H9 (cell line): Measurements from ENCODE around the gene TMEM190. TPM values are rescaled to one million over a fixed set of nuclear protein-coding genes. Genes with fewer than 3 reads are reported as not detected.

Experiments
- DNase-seq: peaks from one replicate; pipeline ENCODE4 v3.0.0-alpha.2; 2017
- H2AFZ ChIP-seq: one replicate; pipeline ENCODE4 v1.6.1; 2013; ENCODE audit warnings: mild to moderate bottlenecking, low read length, control low read depth, moderate library complexity
- H2AK5ac ChIP-seq: 2 replicates; pipeline ENCODE4 v1.6.1; 2013; ENCODE audit warnings: low read length, control low read depth, mixed read lengths; ENCODE audit not compliant: insufficient read length
- H2BK120ac ChIP-seq: one replicate; pipeline ENCODE4 v1.6.1; 2013; ENCODE audit warnings: low read depth, mild to moderate bottlenecking, low read length, control low read depth, inconsistent platforms; ENCODE audit not compliant: poor library complexity, severe bottlenecking
- H2BK12ac ChIP-seq: 2 replicates; pipeline ENCODE4 v1.6.1; 2013; ENCODE audit warnings: low read length, control low read depth, mixed read lengths, low read depth; ENCODE audit not compliant: insufficient read length
- H2BK15ac ChIP-seq: 2 replicates; pipeline ENCODE4 v1.6.1; 2013; ENCODE audit warnings: low read depth, low read length, control low read depth
- H2BK20ac ChIP-seq: one replicate; pipeline ENCODE4 v1.6.1; 2013; ENCODE audit warnings: low read depth, mild to moderate bottlenecking, low read length, control low read depth, inconsistent platforms; ENCODE audit not compliant: poor library complexity, severe bottlenecking
- H2BK5ac ChIP-seq: 2 replicates; pipeline ENCODE4 v1.6.1; 2013; ENCODE audit warnings: low read length, control low read depth, mixed read lengths; ENCODE audit not compliant: insufficient read length
- H3K14ac ChIP-seq: 2 replicates; pipeline ENCODE4 v1.6.1; 2013; ENCODE audit warnings: low read length, control low read depth; ENCODE audit not compliant: insufficient read depth
- H3K18ac ChIP-seq: 2 replicates; pipeline ENCODE4 v1.6.1; 2013; ENCODE audit warnings: low read depth, mild to moderate bottlenecking, mixed read lengths, low read length, control low read depth; ENCODE audit not compliant: insufficient read length
- H3K23ac ChIP-seq: 2 replicates; pipeline ENCODE4 v1.6.1; 2013; ENCODE audit warnings: low read length, control low read depth, mixed read lengths, low read depth; ENCODE audit not compliant: insufficient read length
- H3K23me2 ChIP-seq: 2 replicates; pipeline ENCODE4 v1.6.1; 2013; ENCODE audit warnings: low read depth, mild to moderate bottlenecking, mixed read lengths, low read length, control low read depth; ENCODE audit not compliant: insufficient read length, poor library complexity, severe bottlenecking
- H3K27ac ChIP-seq: 2 replicates; pipeline ENCODE4 v1.5.1; 2013; ENCODE audit warnings: low read length, control low read depth, mixed read lengths, low read depth; ENCODE audit not compliant: insufficient read length
- H3K27me3 ChIP-seq: 2 replicates; pipeline ENCODE4 v1.6.1; 2013; ENCODE audit warnings: low read length, control low read depth, inconsistent platforms; ENCODE audit not compliant: insufficient read depth
- H3K4ac ChIP-seq: 2 replicates; pipeline ENCODE4 v1.6.1; 2013; ENCODE audit warnings: low read depth, mild to moderate bottlenecking, control low read depth, inconsistent platforms, low read length, moderate library complexity
- H3K4me1 ChIP-seq: 2 replicates; pipeline ENCODE4 v1.6.1; 2013; ENCODE audit warnings: low read length, control low read depth, inconsistent platforms; ENCODE audit not compliant: insufficient read depth
- H3K4me2 ChIP-seq: 2 replicates; pipeline ENCODE4 v1.6.1; 2013; ENCODE audit warnings: low read length, control low read depth, mixed read lengths; ENCODE audit not compliant: insufficient read length, insufficient read depth
- H3K56ac ChIP-seq: 2 replicates; pipeline ENCODE4 v1.6.1; 2013; ENCODE audit warnings: low read depth, mild to moderate bottlenecking, mixed read lengths, low read length, control low read depth; ENCODE audit not compliant: insufficient read length
- H3K79me1 ChIP-seq: 2 replicates; pipeline ENCODE4 v1.6.1; 2013; ENCODE audit warnings: low read depth, mild to moderate bottlenecking, moderate library complexity, low read length, control low read depth, inconsistent platforms; ENCODE audit not compliant: insufficient read depth, poor library complexity, severe bottlenecking
- H3K79me2 ChIP-seq: 2 replicates; pipeline ENCODE4 v1.6.1; 2013; ENCODE audit warnings: low read length, control low read depth, inconsistent platforms; ENCODE audit not compliant: insufficient read depth
- H3K9ac ChIP-seq: 2 replicates; pipeline ENCODE4 v1.6.1; 2013; ENCODE audit warnings: low read length, control low read depth, mixed read lengths; ENCODE audit not compliant: insufficient read length; ENCODE audit errors: extremely low read depth
- H3K9me3 ChIP-seq: one replicate; pipeline ENCODE4 v1.6.1; 2013; ENCODE audit warnings: low read depth, low read length, inconsistent platforms; ENCODE audit not compliant: control insufficient read depth
- H3T11ph ChIP-seq: one replicate; pipeline ENCODE4 v1.6.1; 2013; ENCODE audit warnings: mild to moderate bottlenecking, low read length, control low read depth, inconsistent platforms
- H4K20me1 ChIP-seq: one replicate; pipeline ENCODE4 v1.6.1; 2013; ENCODE audit not compliant: control insufficient read depth, insufficient read length, insufficient read depth
- H4K5ac ChIP-seq: 2 replicates; pipeline ENCODE4 v1.6.1; 2013; ENCODE audit warnings: low read depth, mild to moderate bottlenecking, mixed read lengths, low read length, control low read depth; ENCODE audit not compliant: insufficient read length
- H4K8ac ChIP-seq: replicated peaks from 2 replicates; pipeline ENCODE4 v1.6.1; 2013; ENCODE audit warnings: low read length, control low read depth, mixed read lengths, low read depth; ENCODE audit not compliant: insufficient read length
- H4K91ac ChIP-seq: 2 replicates; pipeline ENCODE4 v1.6.1; 2013; ENCODE audit warnings: low read depth, mild to moderate bottlenecking, moderate library complexity, mixed read lengths, low read length, control low read depth; ENCODE audit not compliant: insufficient read length
- H3K27ac Mint-ChIP-seq, 3 experiments: 2 replicates in 2 of 3; 3 replicates in 1 of 3; pipeline ENCODE4 v1.8.0; 2020 to 2021; ENCODE audit warnings: mixed read lengths in 3 of 3, mild to moderate bottlenecking in 1 of 3, moderate library complexity in 1 of 3
- H3K27me3 Mint-ChIP-seq: 2 replicates; pipeline ENCODE4 v1.8.0; 2021; ENCODE audit warnings: low read depth, mild to moderate bottlenecking, moderate library complexity, mixed read lengths
- H3K36me3 Mint-ChIP-seq, 3 experiments: 2 replicates in 2 of 3; 3 replicates in 1 of 3; pipeline ENCODE4 v1.8.0; 2020 to 2021; ENCODE audit warnings: low read depth in 3 of 3, mixed read lengths in 3 of 3; ENCODE audit not compliant: insufficient read depth in 1 of 3
- H3K4me1 Mint-ChIP-seq, 2 experiments: 2 replicates each; pipeline ENCODE4 v1.8.0; 2020; ENCODE audit warnings: mixed read lengths in 2 of 2
- H3K4me3 Mint-ChIP-seq, 2 experiments: 2 replicates in 1 of 2; 3 replicates in 1 of 2; pipeline ENCODE4 v1.8.0; 2020 to 2021; ENCODE audit warnings: mild to moderate bottlenecking in 2 of 2, mixed read lengths in 2 of 2, moderate library complexity in 1 of 2
- H3K9me3 Mint-ChIP-seq, 2 experiments: 2 replicates in 1 of 2; 3 replicates in 1 of 2; pipeline ENCODE4 v1.8.0; 2020; ENCODE audit warnings: mild to moderate bottlenecking in 2 of 2, mixed read lengths in 2 of 2, moderate library complexity in 1 of 2
- WGBS: extraction: QIAGEN DNeasy Blood & Tissue Kit; methylation state at CpG from one replicate; pipeline ENCODE4 v1.1.7; 2013; ENCODE audit warnings: missing lambda C conversion rate, low lambda C conversion rate, mixed read lengths; ENCODE audit not compliant: insufficient read length; ENCODE audit errors: extremely low coverage; 5-methylcytosine and 5-hydroxymethylcytosine counted together
- total RNA-seq: library from RNA; stranded (reverse); gene quantifications from 2 replicates; pipeline ENCODE4 v1.2.1, GENCODE V29; 2021
- TF ChIP-seq, protein P1 (sequence below): fragments of 200-600 bp; sonication (generic); conservative IDR thresholded peaks from 3 replicates; pipeline ENCODE4 v1.8.0; 2021; ENCODE audit warnings: antibody characterized with exemption, mild to moderate bottlenecking

Gene TMEM190
- total RNA-seq, 1 experiment from 2014 or later, result 1.5 TPM

DNA sequence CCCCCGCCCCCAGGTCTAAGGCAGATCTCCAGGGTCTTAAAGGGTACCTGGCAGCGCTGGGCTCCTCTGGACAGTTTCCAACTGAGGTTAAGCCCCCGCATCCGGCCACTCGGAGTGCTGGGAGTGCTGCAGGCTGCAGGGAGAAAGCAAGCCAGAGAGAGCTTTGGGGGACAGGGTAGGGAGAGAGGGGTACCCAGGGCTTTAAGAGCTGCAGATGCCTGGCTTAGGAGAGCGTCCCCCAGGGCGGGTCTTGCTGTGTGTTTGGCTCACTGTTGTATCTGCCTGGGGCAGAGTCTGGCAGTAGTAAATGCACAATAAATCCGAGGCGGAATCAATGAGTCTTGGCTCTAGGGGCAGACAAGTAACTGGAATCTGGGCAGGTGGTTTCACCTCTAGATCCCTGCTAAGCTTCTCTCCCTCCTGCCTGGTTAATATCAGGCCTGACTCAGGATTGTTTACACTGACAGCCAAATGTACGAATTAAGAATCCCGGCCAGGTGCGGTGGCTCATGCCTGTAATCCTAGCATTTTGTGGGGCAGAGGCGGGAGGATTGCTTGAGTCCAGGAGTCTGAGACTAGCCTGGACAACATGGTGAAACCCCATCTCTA, 21.3 kb upstream of the TMEM190 start:
- H3K36me3 Mint-ChIP-seq, result peaks cover 2 to 28% (median 6%) of the 10 kb centered on the region in 3 experiments; a peak in 4 of 7 replicates
- H2BK12ac ChIP-seq, result no peak overlapping the region
- no peak overlapping the region for H3K27ac ChIP-seq
- no peak overlapping the region for H3K56ac ChIP-seq
- H3K18ac ChIP-seq, result no peak overlapping the region
- no peaks in the 10 kb centered on the region for H3K79me1 ChIP-seq
- H3K23me2 ChIP-seq, result peaks cover 7% of the 10 kb centered on the region
- H3K9ac ChIP-seq, result no peak overlapping the region
- H3K4ac ChIP-seq, result no peak overlapping the region
- no peaks in the 10 kb centered on the region; the same call in 1 of the 2 replicates for H3K4me1 ChIP-seq
- no peak overlapping the region for H4K5ac ChIP-seq
- no peak overlapping the region for H2AFZ ChIP-seq
- TF ChIP-seq, protein P1, sequence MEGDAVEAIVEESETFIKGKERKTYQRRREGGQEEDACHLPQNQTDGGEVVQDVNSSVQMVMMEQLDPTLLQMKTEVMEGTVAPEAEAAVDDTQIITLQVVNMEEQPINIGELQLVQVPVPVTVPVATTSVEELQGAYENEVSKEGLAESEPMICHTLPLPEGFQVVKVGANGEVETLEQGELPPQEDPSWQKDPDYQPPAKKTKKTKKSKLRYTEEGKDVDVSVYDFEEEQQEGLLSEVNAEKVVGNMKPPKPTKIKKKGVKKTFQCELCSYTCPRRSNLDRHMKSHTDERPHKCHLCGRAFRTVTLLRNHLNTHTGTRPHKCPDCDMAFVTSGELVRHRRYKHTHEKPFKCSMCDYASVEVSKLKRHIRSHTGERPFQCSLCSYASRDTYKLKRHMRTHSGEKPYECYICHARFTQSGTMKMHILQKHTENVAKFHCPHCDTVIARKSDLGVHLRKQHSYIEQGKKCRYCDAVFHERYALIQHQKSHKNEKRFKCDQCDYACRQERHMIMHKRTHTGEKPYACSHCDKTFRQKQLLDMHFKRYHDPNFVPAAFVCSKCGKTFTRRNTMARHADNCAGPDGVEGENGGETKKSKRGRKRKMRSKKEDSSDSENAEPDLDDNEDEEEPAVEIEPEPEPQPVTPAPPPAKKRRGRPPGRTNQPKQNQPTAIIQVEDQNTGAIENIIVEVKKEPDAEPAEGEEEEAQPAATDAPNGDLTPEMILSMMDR, result no peak
- peaks cover 17% of the 10 kb centered on the region; the same call in 1 of the 2 replicates for H3K27me3 ChIP-seq
- WGBS, result no CpG with 5 or more reads among the region's 13 CpGs
- H3K79me2 ChIP-seq, result no peaks in the 10 kb centered on the region
- H2BK20ac ChIP-seq, result no peak overlapping the region
- peaks cover 38 to 39% of the 10 kb centered on the region in 2 experiments for H3K4me1 Mint-ChIP-seq
- H2BK5ac ChIP-seq, result no peak overlapping the region
- no peak overlapping the region for H3T11ph ChIP-seq
- no peaks in the 10 kb centered on the region for H4K20me1 ChIP-seq
- no peak for DNase-seq
- H3K27me3 Mint-ChIP-seq, result peaks cover 85% of the 10 kb centered on the region
- no peak overlapping the region for H4K8ac ChIP-seq
- no peak overlapping the region for H3K4me2 ChIP-seq
- H3K23ac ChIP-seq, result no peak overlapping the region
- no peak overlapping the region for H3K14ac ChIP-seq
- H2BK15ac ChIP-seq, result no peak overlapping the region
- no peak overlapping the region for H4K91ac ChIP-seq
- peak overlapping the region in 1 of 3 experiments; percentile 55; a peak in 2 of 7 replicates for H3K27ac Mint-ChIP-seq
- H2BK120ac ChIP-seq, result no peak overlapping the region
- no peaks in the 10 kb centered on the region; a peak in 1 of 5 replicates for H3K9me3 Mint-ChIP-seq
- no peak overlapping the region for H2AK5ac ChIP-seq
- H3K4me3 Mint-ChIP-seq, result peak overlapping the region in 1 of 2 experiments; percentile 71; a peak in 2 of 5 replicates
- H3K9me3 ChIP-seq, result no peaks in the 10 kb centered on the region
